Measurements from ENCODE around the gene SSC4D.

DNA sequence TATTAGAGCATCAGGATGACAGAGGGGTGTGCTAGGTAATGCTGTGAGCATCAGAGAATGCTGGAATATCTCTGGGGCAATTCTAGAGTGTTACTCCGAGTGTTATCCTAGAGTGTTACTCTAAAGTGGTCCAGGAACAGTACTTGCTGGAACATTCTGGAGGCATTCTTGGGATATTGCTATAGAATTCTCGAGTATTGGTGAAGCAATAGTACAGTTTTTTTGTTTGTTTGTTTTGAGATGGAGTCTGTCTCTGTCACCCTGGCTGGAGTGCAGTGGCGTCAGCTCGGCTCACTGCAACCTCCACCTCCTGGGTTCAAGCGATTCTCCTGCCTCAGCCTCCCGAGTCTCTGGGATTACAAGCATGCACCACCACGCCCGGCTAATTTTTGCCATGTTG, 12.6 kb downstream of the SSC4D start:
- TF ChIP-seq FOXJ3 (CRISPR knock-in tag; IDR thresholded peaks at IDR 0.05; ENCODE audit: borderline replicate concordance) (no peak), ZNF263 (CRISPR knock-in tag; IDR thresholded peaks at IDR 0.05; ENCODE audit: low read depth) (no peak)
- TF ChIP-seq, protein P1, sequence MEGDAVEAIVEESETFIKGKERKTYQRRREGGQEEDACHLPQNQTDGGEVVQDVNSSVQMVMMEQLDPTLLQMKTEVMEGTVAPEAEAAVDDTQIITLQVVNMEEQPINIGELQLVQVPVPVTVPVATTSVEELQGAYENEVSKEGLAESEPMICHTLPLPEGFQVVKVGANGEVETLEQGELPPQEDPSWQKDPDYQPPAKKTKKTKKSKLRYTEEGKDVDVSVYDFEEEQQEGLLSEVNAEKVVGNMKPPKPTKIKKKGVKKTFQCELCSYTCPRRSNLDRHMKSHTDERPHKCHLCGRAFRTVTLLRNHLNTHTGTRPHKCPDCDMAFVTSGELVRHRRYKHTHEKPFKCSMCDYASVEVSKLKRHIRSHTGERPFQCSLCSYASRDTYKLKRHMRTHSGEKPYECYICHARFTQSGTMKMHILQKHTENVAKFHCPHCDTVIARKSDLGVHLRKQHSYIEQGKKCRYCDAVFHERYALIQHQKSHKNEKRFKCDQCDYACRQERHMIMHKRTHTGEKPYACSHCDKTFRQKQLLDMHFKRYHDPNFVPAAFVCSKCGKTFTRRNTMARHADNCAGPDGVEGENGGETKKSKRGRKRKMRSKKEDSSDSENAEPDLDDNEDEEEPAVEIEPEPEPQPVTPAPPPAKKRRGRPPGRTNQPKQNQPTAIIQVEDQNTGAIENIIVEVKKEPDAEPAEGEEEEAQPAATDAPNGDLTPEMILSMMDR (IDR thresholded peaks at IDR 0.05), result no peak

Data from WTC11 (cell line).